D721Med (cell line): ENCODE data around the gene ITM2B.
"Not testable (repeated sequence)": the region's sequence is repeated elsewhere in the genome, so short reads cannot be mapped to it uniquely, and the experiment has no call there.

Source experiments
- DNase-seq: peaks from one replicate; pipeline ENCODE4 v3.0.0; 2011; ENCODE audit warnings: low spot score; ENCODE audit not compliant: insufficient read length
- FAIRE-seq: peaks from 2 replicates; lab custom pipeline; 2011; peaks lifted over from hg19 to GRCh38; lab: Jason Lieb, UNC
- CTCF ChIP-seq: IDR thresholded peaks from 2 replicates; pipeline ENCODE4 v1.5.1; 2012; ENCODE audit warnings: mild to moderate bottlenecking, control low read depth; ENCODE audit not compliant: insufficient read depth; ENCODE audit errors: missing control alignments

ITM2B gene

GRCh38 chr13:48192411-48192935, 40.5 kb upstream of the ITM2B start:
- TF ChIP-seq CTCF: no peak
- FAIRE-seq (no peak), DNase-seq (no peak)

GRCh38 chr13:48194379-48194754, 38.6 kb upstream of the ITM2B start:
- TF ChIP-seq CTCF: no peak
- DNase-seq: no peak

GRCh38 chr13:48199404-48199946, 33.5 kb upstream of the ITM2B start:
- no peak for DNase-seq
- no peak for FAIRE-seq
- TF ChIP-seq CTCF: no peak

More at GRCh38 chr13:48194379-48194754, 38.6 kb upstream of the ITM2B start:
- no peak for FAIRE-seq

GRCh38 chr13:48201044-48201443, 32.0 kb upstream of the ITM2B start:
- DNase-seq (no peak), FAIRE-seq (no peak)
- TF ChIP-seq CTCF: no peak

- FAIRE-seq: not testable (repeated sequence)
Measured at GRCh38 chr13:48207207-48207606, 25.8 kb upstream of the ITM2B start.

GRCh38 chr13:48210178-48210577, 22.8 kb upstream of the ITM2B start:
- TF ChIP-seq CTCF: no peak
- DNase-seq: no peak
- FAIRE-seq: no peak

More at GRCh38 chr13:48207207-48207606, 25.8 kb upstream of the ITM2B start:
- DNase-seq: not testable (repeated sequence)

GRCh38 chr13:48214519-48215121, 18.4 kb upstream of the ITM2B start:
- FAIRE-seq: no peak
- no peak for DNase-seq
- TF ChIP-seq CTCF: no peak

GRCh38 chr13:48215511-48216203, 17.3 kb upstream of the ITM2B start:
- FAIRE-seq: not testable (repeated sequence)

More at GRCh38 chr13:48215511-48216203, 17.3 kb upstream of the ITM2B start:
- not testable (repeated sequence) for DNase-seq
